Right lobe of liver (tissue), 6 donors: Measurements from ENCODE around the gene NOS3. TPM values are rescaled to one million over a fixed set of nuclear protein-coding genes. Genes with fewer than 3 reads are reported as not detected.

Experiments
- ATAC-seq, 4 donors: fragments of 200-7000 bp; cut with Tn5 transposase; one replicate each; pipeline ENCODE4 v1.9.1; 2020; ENCODE audit warnings: mild to moderate bottlenecking in 4 of 4, moderate library complexity in 4 of 4
- DNase-seq, 3 donors: peaks; one replicate each; pipeline ENCODE4 v3.0.0-alpha.2; 2020
- H3K27ac ChIP-seq, 3 donors: fragments of 200-600 bp; one replicate each; pipeline ENCODE4 v1.8.0; 2022
- H3K27me3 ChIP-seq, 2 donors: fragments of 200-600 bp; one replicate each; pipeline ENCODE4 v1.8.0; 2022
- H3K36me3 ChIP-seq, 4 donors: fragments of 200-600 bp; sonication (generic) in 1 of 4; one replicate each; pipeline versions ENCODE4 v1.5.1 to v1.8.0; 2017 to 2022; ENCODE audit warnings: control low read depth in 1 of 4
- H3K4me1 ChIP-seq, 4 donors: fragments of 200-600 bp; sonication (generic) in 1 of 4; one replicate each; pipeline versions ENCODE4 v1.5.1 to v1.8.0; 2017 to 2022; ENCODE audit warnings: control low read depth in 1 of 4
- H3K4me3 ChIP-seq, 3 donors: fragments of 200-600 bp; one replicate each; pipeline ENCODE4 v1.8.0; 2022
- H3K9me3 ChIP-seq, 4 donors: fragments of 200-600 bp; sonication (generic) in 1 of 4; one replicate each; pipeline versions ENCODE4 v1.5.1 to v1.8.0; 2017 to 2022; ENCODE audit warnings: control low read depth in 1 of 4
- CTCF ChIP-seq, 4 donors: fragments of 200-600 bp in 3 of 4; fragments of 450-650 bp in 1 of 4; IDR thresholded peaks; one replicate each; pipeline versions ENCODE4 v1.5.1 to v1.8.0; 2016 to 2022; ENCODE audit warnings: antibody characterized with exemption in 4 of 4, mild to moderate bottlenecking in 2 of 4
- POLR2A ChIP-seq: fragments of 450-650 bp; IDR thresholded peaks from one replicate; pipeline ENCODE4 v1.6.1; 2017; ENCODE audit warnings: antibody characterized with exemption, mild to moderate bottlenecking
- WGBS: methylation state at CpG from one replicate; pipeline ENCODE4 v1.1.6; 2018; ENCODE audit warnings: low coverage, low lambda C conversion rate; ENCODE audit not compliant: insufficient coverage; ENCODE audit errors: missing lambda C conversion rate; 5-methylcytosine and 5-hydroxymethylcytosine counted together
- intact Hi-C, 2 donors: fragments of 100-400 bp; cut with DNase I; formaldehyde crosslinking; loops; one replicate each; pipeline versions ENCODE4 v1.11.2 to v1.14.1; 2022
- total RNA-seq, 6 experiments: library from RNA; depleted of rRNA in 2 of 6; stranded (reverse); fragments of >200 nt in 2 of 6; fragmentation: NEBNext Ultra II Directional in 3 of 6; extraction: Animal tissue kit (Norgen Biotek cat#: 25700) in 3 of 6; gene quantifications; one replicate each; pipeline versions ENCODE4 v1.1.0 to v1.2.4, GENCODE V29; 2016 to 2023
- donor health status: DM: no; HTN: yes; CAD: no.
- donor health status: DM: no; HTN: no; CAD: no.
- donor health status: DM: no; HTN: no; CAD: no.
- donor health status: DM: no; HTN: yes; CAD: no.
- donor health status: DM: no; HTN: yes; CAD: no.

The NOS3 gene
- total RNA-seq, 6 experiments from 2014 or later: 2.4 to 9.2 (median 5.0) TPM

- ATAC-seq: no peak
- DNase-seq: no peak
- intact Hi-C loops: no loop called here
- no peak overlapping the region for H3K27ac ChIP-seq
- H3K9me3 ChIP-seq: no peaks in the 10 kb centered on the region
- 40% methylated on average over 5 of the region's 9 CpGs for WGBS
- TF ChIP-seq POLR2A (no peak), CTCF (IDR thresholded peaks at IDR 0.05) (no peak)
- no peaks in the 10 kb centered on the region for H3K27me3 ChIP-seq
- no peaks in the 10 kb centered on the region for H3K36me3 ChIP-seq
- peaks cover 0 to 4% (median 0%) of the 10 kb centered on the region in 4 donors for H3K4me1 ChIP-seq
- H3K4me3 ChIP-seq: no peak overlapping the region
Observed at GRCh38 chr7:151005566-151005965, 14.7 kb downstream of the NOS3 start.

GRCh38 chr7:151006590-151007300 lies 15.9 kb downstream of the NOS3 start:
- Histone ChIP-seq H3K9me3 (no peaks in the 10 kb centered on the region), H3K27ac (no peak overlapping the region), H3K4me1 (peaks cover 0 to 4% (median 0%) of the 10 kb centered on the region in 4 donors), H3K36me3 (no peaks in the 10 kb centered on the region), H3K27me3 (no peaks in the 10 kb centered on the region), H3K4me3 (no peak overlapping the region)
- intact Hi-C loops: no loop called here
- TF ChIP-seq CTCF (IDR thresholded peaks at IDR 0.05) (no peak), POLR2A (no peak)
- 56% methylated on average over 1 of the region's 23 CpGs for WGBS
- no peak for ATAC-seq
- DNase-seq: peak in 2 of 3 donors; percentile 42 to 52

GRCh38 chr7:151007469-151007898 lies 16.7 kb downstream of the NOS3 start:
- no peak for TF ChIP-seq POLR2A
- Histone ChIP-seq H3K4me3 (no peak overlapping the region), H3K27me3 (no peaks in the 10 kb centered on the region), H3K36me3 (no peaks in the 10 kb centered on the region), H3K27ac (no peak overlapping the region), H3K9me3 (no peaks in the 10 kb centered on the region), H3K4me1 (peaks cover 0 to 4% (median 0%) of the 10 kb centered on the region in 4 donors)
- intact Hi-C loops: no loop called here
- ATAC-seq: peak; percentile 29 to 57 (median 36)
- WGBS: 55% methylated on average over 2 of the region's 7 CpGs
- DNase-seq: peak in 1 of 3 donors; percentile 44

GRCh38 chr7:151008143-151008510 lies 17.3 kb downstream of the NOS3 start:
- Histone ChIP-seq H3K27me3 (no peaks in the 10 kb centered on the region), H3K4me3 (peak overlapping the region in 1 of 3 donors; percentile 29), H3K36me3 (no peaks in the 10 kb centered on the region), H3K9me3 (no peaks in the 10 kb centered on the region), H3K27ac (no peak overlapping the region), H3K4me1 (peaks cover 0 to 4% (median 0%) of the 10 kb centered on the region in 4 donors)
- ATAC-seq (peak; percentile 61 to 66 (median 64)), DNase-seq (peak in 1 of 3 donors; percentile 46)
- TF ChIP-seq CTCF (IDR thresholded peaks at IDR 0.05) (no peak), POLR2A (no peak)
- WGBS: 37% methylated on average over 5 of the region's 11 CpGs
- intact Hi-C loops: no loop called here

GRCh38 chr7:151008511-151009323 lies 17.9 kb downstream of the NOS3 start:
- WGBS: 46% methylated on average over 5 of the region's 40 CpGs
- H3K4me3 ChIP-seq: peak overlapping the region in 1 of 3 donors; percentile 29
- H3K9me3 ChIP-seq: no peaks in the 10 kb centered on the region
- no peaks in the 10 kb centered on the region for H3K36me3 ChIP-seq
- peak; percentile 57 to 74 (median 69) for ATAC-seq
- no peaks in the 10 kb centered on the region for H3K27me3 ChIP-seq
- peak in 2 of 3 donors; percentile 70 to 71 for DNase-seq
- peak; percentile 50 to 82 (median 74) for TF ChIP-seq CTCF (IDR thresholded peaks at IDR 0.05)
- no peak for TF ChIP-seq POLR2A
- H3K27ac ChIP-seq: no peak overlapping the region
- H3K4me1 ChIP-seq: peaks cover 0 to 7% (median 0%) of the 10 kb centered on the region in 4 donors
- intact Hi-C loops: no loop called here
